ENCODE results near the gene ASCL5. TPM values are rescaled to one million over a fixed set of nuclear protein-coding genes. Genes with fewer than 3 reads are reported as not detected.

Gene ASCL5
- total RNA-seq, 2 donors from 2014 or later = not detected

- Histone ChIP-seq H3K9me3 (no peaks in the 10 kb centered on the region), H3K4me3 (no peak overlapping the region), H3K36me3 (peaks cover 24% of the 10 kb centered on the region), H3K27me3 (replicated peaks; ENCODE audit: insufficient read depth) (no peaks in the 10 kb centered on the region), H3K4me1 (ENCODE audit: control insufficient read depth in 1 of 2, low read depth in 2 of 2) (peaks cover 9 to 18% of the 10 kb centered on the region in 2 donors), H3K27ac (no peak overlapping the region)
- DNase-seq (ENCODE audit: low spot score) = no peak
- ATAC-seq (ENCODE audit: insufficient number of reproducible peaks, low FRiP score, low read depth) = no peak
- no peak for TF ChIP-seq CTCF (IDR thresholded peaks at IDR 0.05)
Measured at GRCh38 chr1:201141418-201141817, 14.4 kb upstream of the ASCL5 start.

- Histone ChIP-seq H3K4me3 (no peak overlapping the region), H3K4me1 (ENCODE audit: control insufficient read depth in 1 of 2, low read depth in 2 of 2) (peaks cover 9 to 18% of the 10 kb centered on the region in 2 donors), H3K9me3 (no peaks in the 10 kb centered on the region), H3K36me3 (peaks cover 24% of the 10 kb centered on the region), H3K27ac (no peak overlapping the region), H3K27me3 (replicated peaks; ENCODE audit: insufficient read depth) (no peaks in the 10 kb centered on the region)
- ATAC-seq (ENCODE audit: insufficient number of reproducible peaks, low FRiP score, low read depth) = no peak
- TF ChIP-seq CTCF (IDR thresholded peaks at IDR 0.05) = no peak
- no peak for DNase-seq (ENCODE audit: low spot score)
Measured at GRCh38 chr1:201140941-201141260, 13.9 kb upstream of the ASCL5 start.

DNA sequence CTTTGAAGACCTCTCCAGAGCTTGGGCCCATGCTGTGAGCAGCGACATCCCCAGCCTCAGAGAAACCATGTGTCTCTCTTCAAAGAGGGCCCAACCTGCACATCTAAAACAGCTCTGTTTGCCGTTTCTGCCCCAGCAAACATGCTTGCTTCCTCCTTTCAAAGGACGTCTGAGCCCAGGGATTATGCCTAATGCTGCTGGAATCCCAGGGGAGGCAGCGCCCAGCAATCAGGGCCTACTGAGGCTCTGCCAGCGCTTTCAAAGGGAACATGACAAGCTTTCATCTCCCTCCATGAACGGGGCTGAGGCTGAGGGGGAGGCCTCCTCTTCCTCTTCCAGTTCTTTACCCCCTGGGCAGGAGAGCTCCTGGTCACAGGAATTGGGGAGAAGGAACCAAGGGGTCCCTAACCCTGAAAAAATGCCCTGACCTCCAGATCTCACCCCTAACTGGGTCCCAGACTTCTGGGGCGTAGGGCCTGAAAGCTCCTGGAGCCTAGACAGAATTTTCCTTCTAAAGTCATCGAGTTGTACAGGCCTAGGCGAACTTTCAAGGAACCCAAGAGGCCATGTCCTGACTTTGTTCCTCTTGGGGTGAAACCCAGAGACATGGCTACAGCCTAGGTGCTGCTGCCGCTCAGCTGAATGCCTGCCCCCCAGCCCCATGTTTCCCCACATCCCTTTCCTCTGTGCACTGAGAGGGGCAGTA is 13.4 kb upstream of the ASCL5 start:
- no peak overlapping the region for H3K27ac ChIP-seq
- no peaks in the 10 kb centered on the region for H3K9me3 ChIP-seq
- TF ChIP-seq CTCF (IDR thresholded peaks at IDR 0.05) = no peak
- no peaks in the 10 kb centered on the region for H3K27me3 ChIP-seq (replicated peaks; ENCODE audit: insufficient read depth)
- peaks cover 24% of the 10 kb centered on the region for H3K36me3 ChIP-seq
- H3K4me3 ChIP-seq = no peak overlapping the region
- H3K4me1 ChIP-seq (ENCODE audit: control insufficient read depth in 1 of 2, low read depth in 2 of 2) = peaks cover 9 to 18% of the 10 kb centered on the region in 2 donors
- DNase-seq (ENCODE audit: low spot score) = no peak
- no peak for ATAC-seq (ENCODE audit: insufficient number of reproducible peaks, low FRiP score, low read depth)

- Histone ChIP-seq H3K4me3 (no peak overlapping the region), H3K36me3 (peaks cover 25% of the 10 kb centered on the region)
Measured at GRCh38 chr1:201139756-201140155, 12.8 kb upstream of the ASCL5 start.

DNA sequence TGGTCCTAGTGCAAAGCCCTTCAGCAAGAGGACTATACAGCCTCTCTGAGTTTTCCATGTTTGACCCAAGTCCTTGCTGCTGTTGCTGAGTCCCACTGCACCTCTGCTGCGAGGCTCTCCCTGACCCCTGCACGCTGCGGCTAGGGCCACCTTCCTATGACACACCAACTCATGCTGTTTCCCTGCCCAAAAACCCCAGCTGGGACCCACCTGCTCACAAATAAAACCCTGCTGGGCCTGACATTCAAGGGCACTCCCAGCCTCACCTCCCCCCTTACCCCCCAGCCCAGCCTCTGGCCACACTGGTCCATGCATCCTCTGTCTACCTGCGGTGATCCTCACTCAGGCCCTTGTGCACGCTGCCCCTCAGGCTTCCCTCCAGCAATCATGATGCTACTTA is 12.3 kb upstream of the ASCL5 start:
- TF ChIP-seq CTCF (IDR thresholded peaks at IDR 0.05) = no peak
- Histone ChIP-seq H3K27ac (no peak overlapping the region), H3K36me3 (peaks cover 26% of the 10 kb centered on the region), H3K9me3 (no peaks in the 10 kb centered on the region), H3K4me1 (ENCODE audit: control insufficient read depth in 1 of 2, low read depth in 2 of 2) (peaks cover 9 to 18% of the 10 kb centered on the region in 2 donors), H3K4me3 (no peak overlapping the region), H3K27me3 (replicated peaks; ENCODE audit: insufficient read depth) (no peaks in the 10 kb centered on the region)
- ATAC-seq (ENCODE audit: insufficient number of reproducible peaks, low FRiP score, low read depth) = no peak
- DNase-seq (ENCODE audit: low spot score) = no peak

More at GRCh38 chr1:201139756-201140155, 12.8 kb upstream of the ASCL5 start:
- peaks cover 9 to 18% of the 10 kb centered on the region in 2 donors for H3K4me1 ChIP-seq (ENCODE audit: control insufficient read depth in 1 of 2, low read depth in 2 of 2)
- H3K27me3 ChIP-seq (replicated peaks; ENCODE audit: insufficient read depth) = no peaks in the 10 kb centered on the region
- no peaks in the 10 kb centered on the region for H3K9me3 ChIP-seq
- no peak for TF ChIP-seq CTCF (IDR thresholded peaks at IDR 0.05)
- ATAC-seq (ENCODE audit: insufficient number of reproducible peaks, low FRiP score, low read depth) (no peak), DNase-seq (ENCODE audit: low spot score) (no peak)
- no peak overlapping the region for H3K27ac ChIP-seq

All from thoracic aorta (tissue), 2 donors.